Parathyroid adenoma (tissue), 2 donors: ENCODE results near the gene C4A.

Experiments used
- H2AFZ ChIP-seq: fragments of 300-600 bp; sonication (generic); one replicate; pipeline ENCODE4 v1.7.0; 2017; ENCODE audit warnings: antibody characterized with exemption, mild to moderate bottlenecking
- H3K27ac ChIP-seq: fragments of 300-600 bp; sonication (generic); one replicate; pipeline ENCODE4 v1.7.0; 2017
- H3K27me3 ChIP-seq: fragments of 300-600 bp; sonication (generic); one replicate; pipeline ENCODE4 v1.7.0; 2017; ENCODE audit warnings: low read length; ENCODE audit not compliant: control insufficient read depth, insufficient read depth
- H3K36me3 ChIP-seq: fragments of 300-600 bp; sonication (generic); one replicate; pipeline ENCODE4 v1.7.0; 2017; ENCODE audit warnings: low read length; ENCODE audit not compliant: control insufficient read depth, insufficient read depth
- H3K4me1 ChIP-seq: fragments of 300-600 bp; sonication (generic); one replicate; pipeline ENCODE4 v1.7.0; 2017; ENCODE audit warnings: control low read depth
- H3K4me2 ChIP-seq: fragments of 300-600 bp; sonication (generic); one replicate; pipeline ENCODE4 v1.7.0; 2017; ENCODE audit warnings: low read length
- H3K4me3 ChIP-seq: fragments of 300-600 bp; sonication (generic); one replicate; pipeline ENCODE4 v1.7.0; 2017; ENCODE audit warnings: low read depth, low read length
- H3K79me2 ChIP-seq: fragments of 300-600 bp; sonication (generic); one replicate; pipeline ENCODE4 v1.7.0; 2017; ENCODE audit warnings: control low read depth
- H3K9ac ChIP-seq: fragments of 300-600 bp; sonication (generic); one replicate; pipeline ENCODE4 v1.7.0; 2017; ENCODE audit warnings: mild to moderate bottlenecking
- H3K9me3 ChIP-seq: fragments of 300-600 bp; sonication (generic); one replicate; pipeline ENCODE4 v1.7.0; 2017; ENCODE audit warnings: low read length; ENCODE audit not compliant: control insufficient read depth
- CTCF ChIP-seq: fragments of 300-600 bp; sonication (generic); IDR thresholded peaks from one replicate; pipeline ENCODE4 v1.7.0; 2017; ENCODE audit warnings: antibody characterized with exemption, mild to moderate bottlenecking
- donor health status: primary hyperparathyroidism.

C4A gene

GRCh38 chr6:31958412-31958740 lies 23.5 kb upstream of the C4A start:
- Histone ChIP-seq H3K9ac (peak overlapping the region; percentile 93), H3K4me1 (peaks cover 9% of the 10 kb centered on the region), H2AFZ (peak overlapping the region; percentile 96), H3K27ac (peak overlapping the region; percentile 90), H3K27me3 (no peaks in the 10 kb centered on the region), H3K79me2 (peaks cover 11% of the 10 kb centered on the region), H3K36me3 (no peaks in the 10 kb centered on the region), H3K9me3 (no peaks in the 10 kb centered on the region), H3K4me2 (peak overlapping the region; percentile 90), H3K4me3 (peak overlapping the region; percentile 89)
- TF ChIP-seq CTCF, result no peak

- no peaks in the 10 kb centered on the region for H3K9me3 ChIP-seq
- H3K27ac ChIP-seq, result peak within 1 kb of the TSS; percentile 90
- no peaks in the 10 kb centered on the region for H3K27me3 ChIP-seq
- H3K79me2 ChIP-seq, result peaks cover 11% of the 10 kb centered on the region
- peak within 1 kb of the TSS; percentile 96 for H2AFZ ChIP-seq
- peak within 1 kb of the TSS; percentile 90 for H3K4me2 ChIP-seq
- H3K36me3 ChIP-seq, result no peaks in the 10 kb centered on the region
- H3K4me1 ChIP-seq, result peaks cover 9% of the 10 kb centered on the region
- H3K9ac ChIP-seq, result peak within 1 kb of the TSS; percentile 93
- peak within 1 kb of the TSS; percentile 89 for H3K4me3 ChIP-seq
- no peak for TF ChIP-seq CTCF
These were observed 22.8 kb upstream of the C4A start, which contains the start of the genes NELFE and SKIC2 for GRCh38 chr6:31958741-31959739. Gene NELFE (minus strand): TSS chr6:31958971. CDS start chr6:31958446, 525 bp downstream. Gene SKIC2 (plus strand): TSS chr6:31959175. CDS start chr6:31959193, 18 bp downstream.

GRCh38 chr6:31961616-31962015 lies 20.2 kb upstream of the C4A start:
- H3K9ac ChIP-seq, result no peak overlapping the region
- TF ChIP-seq CTCF, result no peak
- H3K79me2 ChIP-seq, result peaks cover 11% of the 10 kb centered on the region
- no peak overlapping the region for H3K27ac ChIP-seq
- H3K4me3 ChIP-seq, result no peak overlapping the region
- no peaks in the 10 kb centered on the region for H3K9me3 ChIP-seq
- peaks cover 9% of the 10 kb centered on the region for H3K4me1 ChIP-seq
- no peaks in the 10 kb centered on the region for H3K27me3 ChIP-seq
- no peak overlapping the region for H3K4me2 ChIP-seq
- no peak overlapping the region for H2AFZ ChIP-seq
- no peaks in the 10 kb centered on the region for H3K36me3 ChIP-seq

- TF ChIP-seq CTCF, result no peak
- Histone ChIP-seq H3K4me2 (no peak overlapping the region), H3K4me1 (no peaks in the 10 kb centered on the region), H3K4me3 (no peak overlapping the region), H3K9ac (no peak overlapping the region), H2AFZ (no peak overlapping the region), H3K27me3 (no peaks in the 10 kb centered on the region), H3K79me2 (peaks cover 4% of the 10 kb centered on the region), H3K36me3 (no peaks in the 10 kb centered on the region), H3K9me3 (no peaks in the 10 kb centered on the region), H3K27ac (no peak overlapping the region)
These were observed 17.9 kb upstream of the C4A start for GRCh38 chr6:31963921-31964320.
